Activated CD4-positive, alpha-beta T cell treated with anti-CD3 and anti-CD28 coated beads, Interleukin-2, amount 50 U/mL, for 1 hour (primary cell): ENCODE data around the gene RAC2.
"Not testable (repeated sequence)": the region's sequence is repeated elsewhere in the genome, so short reads cannot be mapped to it uniquely, and the experiment has no call there.

Experiments used
- DNase-seq: peaks from one replicate; pipeline ENCODE4 v3.0.0-alpha.2; 2020

Gene RAC2

DNA sequence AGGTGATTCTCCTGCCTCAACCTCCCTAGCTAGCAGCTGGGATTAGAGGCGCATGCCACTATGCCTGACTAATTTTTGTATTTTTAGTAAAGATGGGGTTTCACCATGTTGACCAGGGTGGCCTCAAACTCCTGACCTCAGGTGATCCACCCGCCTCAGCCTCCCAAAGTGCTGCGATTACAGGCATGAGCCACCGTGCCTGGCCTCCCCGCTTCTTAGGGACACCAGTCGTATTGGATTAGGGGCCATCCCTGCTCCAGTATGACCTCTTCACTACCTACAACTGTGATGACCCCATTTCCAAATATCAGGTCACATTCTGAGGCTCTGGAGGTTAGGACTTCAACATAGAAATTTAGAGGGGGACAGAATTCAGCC lies 42.6 kb downstream of the RAC2 start:
- not testable (repeated sequence) for DNase-seq

DNA sequence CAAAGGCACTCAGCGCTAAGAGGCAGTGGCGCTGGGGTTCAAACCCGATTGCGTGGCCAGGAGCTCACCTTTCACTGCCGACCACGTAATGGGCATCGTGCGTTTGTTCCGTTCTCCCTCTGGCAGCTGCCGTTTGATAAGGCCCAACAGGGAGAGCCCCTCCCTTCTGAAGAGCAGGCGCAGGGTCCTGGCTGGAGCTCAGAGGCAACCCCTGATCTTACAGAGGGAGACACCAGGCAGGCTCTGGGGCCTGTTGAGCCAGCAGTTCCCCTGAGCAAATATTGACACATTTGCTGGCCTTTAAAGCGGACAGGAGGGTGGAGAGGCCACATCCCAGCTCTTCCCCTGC lies 44.3 kb downstream of the RAC2 start:
- DNase-seq = no peak

DNA sequence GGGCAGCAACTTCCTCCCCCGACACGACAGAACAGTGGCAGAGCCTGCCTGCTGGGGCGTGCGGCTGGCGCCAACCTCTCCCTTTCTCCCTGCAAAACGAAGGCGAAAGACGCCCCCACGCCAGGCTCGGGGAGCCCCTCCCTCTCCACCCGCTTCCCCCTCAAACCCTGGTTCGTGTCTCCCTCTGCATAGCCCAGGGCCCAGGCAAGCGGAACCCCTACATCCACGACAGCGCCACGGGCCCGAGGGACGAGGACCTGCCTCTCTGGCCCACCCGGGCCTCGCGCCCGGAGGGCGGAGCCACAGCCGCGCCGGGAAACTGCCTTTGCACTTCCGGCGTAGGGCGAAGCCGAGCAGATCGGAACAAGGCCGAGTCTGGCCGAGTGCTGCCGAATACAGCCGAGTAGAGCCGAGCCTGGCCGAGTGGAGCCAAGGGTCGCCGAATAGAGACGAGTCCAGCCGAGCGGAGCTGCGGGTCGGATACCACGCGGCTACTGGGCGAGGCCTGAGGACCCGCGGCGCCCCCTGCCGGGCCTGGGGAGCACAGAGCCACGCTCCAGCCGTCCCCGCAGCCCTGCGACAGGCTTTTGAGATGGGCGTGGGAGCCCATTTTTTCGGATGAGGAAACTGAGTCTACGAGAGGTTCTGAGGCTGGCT lies 44.8 kb downstream of the RAC2 start:
- peak; percentile 99 for DNase-seq

- peak; percentile 92 for DNase-seq
These were observed 45.6 kb downstream of the RAC2 start for GRCh38 chr22:37198258-37199102.

DNA sequence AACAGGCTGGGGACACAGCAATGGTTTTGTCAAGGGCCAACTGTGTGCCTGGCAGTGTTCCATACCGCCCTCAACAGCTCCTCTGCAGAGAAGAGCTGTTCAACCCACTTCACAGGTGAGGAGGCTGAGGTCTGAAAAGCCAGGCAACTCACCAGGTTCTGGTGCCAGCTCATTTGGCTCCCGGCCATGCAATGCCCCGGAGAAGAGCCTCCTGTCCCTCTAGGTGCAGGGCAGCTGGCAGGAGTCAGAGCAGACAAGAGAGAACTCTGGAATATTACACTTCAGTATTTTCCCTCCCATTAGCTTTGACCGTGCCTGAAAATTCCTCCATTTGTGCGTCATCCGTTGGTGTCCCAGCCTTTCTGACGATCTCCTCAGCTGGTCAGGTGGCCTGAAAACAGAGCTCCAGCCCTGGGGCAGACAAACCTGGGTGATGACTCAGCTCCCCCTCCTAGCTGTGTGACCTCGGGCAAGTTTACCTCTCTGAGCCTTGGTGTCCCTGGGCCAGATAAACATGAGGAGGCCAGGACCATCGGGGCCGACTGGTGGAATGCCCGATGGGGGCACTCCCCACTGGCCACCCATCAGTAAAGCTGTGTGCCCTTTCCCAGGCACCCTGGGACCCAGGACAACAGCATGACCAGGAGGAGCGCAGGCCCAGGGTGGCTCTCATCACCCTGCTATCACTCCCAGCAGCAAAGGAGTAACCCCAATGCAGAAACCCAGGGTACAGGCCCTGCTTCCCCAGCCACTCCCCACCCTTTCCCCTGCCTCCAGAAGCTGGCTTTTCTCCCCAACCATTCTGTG lies 46.4 kb downstream of the RAC2 start:
- no peak for DNase-seq

- no peak for DNase-seq
These were observed 47.3 kb downstream of the RAC2 start for GRCh38 chr22:37196539-37197450.

DNA sequence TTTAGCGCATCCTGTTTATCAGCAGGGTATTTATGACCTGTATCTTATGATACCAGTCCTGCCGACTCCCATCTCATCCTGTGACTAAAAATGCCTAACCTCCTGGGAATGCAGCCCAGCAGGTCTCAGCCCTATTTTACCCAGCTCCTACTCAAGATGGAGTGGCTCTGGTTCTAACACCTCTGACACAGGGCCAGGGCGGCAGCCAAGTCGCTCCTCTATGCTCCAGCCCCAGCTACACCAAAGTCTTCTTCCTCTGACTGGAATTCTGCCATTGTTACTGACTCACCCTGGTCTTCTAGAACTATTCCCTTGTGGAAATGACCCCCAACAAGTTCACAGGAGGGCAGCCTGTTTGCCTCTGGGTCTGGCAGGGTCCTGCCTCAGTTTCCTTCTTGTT lies 48.1 kb downstream of the RAC2 start:
- no peak for DNase-seq

DNA sequence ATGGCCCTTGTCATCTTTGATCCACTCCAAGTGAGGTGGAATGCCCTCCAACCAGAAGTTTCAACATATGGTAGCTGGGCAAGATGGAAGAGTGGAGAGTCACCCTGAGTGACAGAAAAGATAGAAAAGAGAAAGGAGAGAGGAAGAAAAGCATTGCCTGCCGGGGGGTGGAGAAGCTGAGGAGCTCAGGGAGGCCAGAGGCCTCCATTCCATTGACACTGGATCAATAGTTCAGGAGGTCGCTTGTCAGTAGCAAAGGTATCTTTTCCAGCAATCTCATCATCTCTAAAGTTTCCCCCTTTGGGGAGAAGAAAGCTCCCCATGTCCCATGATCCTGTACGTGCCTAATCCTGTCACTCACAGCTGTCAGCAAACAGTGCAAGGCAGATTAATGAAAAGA lies 49.3 kb downstream of the RAC2 start:
- DNase-seq = no peak

- no peak for DNase-seq
These were observed 50.4 kb downstream of the RAC2 start for GRCh38 chr22:37193629-37194191.

GRCh38 chr22:37192741-37193140 lies 51.3 kb downstream of the RAC2 start:
- DNase-seq = no peak

GRCh38 chr22:37192204-37192603 lies 51.9 kb downstream of the RAC2 start:
- DNase-seq = no peak

- no peak for DNase-seq
These were observed 53.7 kb downstream of the RAC2 start for GRCh38 chr22:37190262-37190780.

GRCh38 chr22:37188901-37189466 lies 55.1 kb downstream of the RAC2 start:
- DNase-seq = no peak

DNA sequence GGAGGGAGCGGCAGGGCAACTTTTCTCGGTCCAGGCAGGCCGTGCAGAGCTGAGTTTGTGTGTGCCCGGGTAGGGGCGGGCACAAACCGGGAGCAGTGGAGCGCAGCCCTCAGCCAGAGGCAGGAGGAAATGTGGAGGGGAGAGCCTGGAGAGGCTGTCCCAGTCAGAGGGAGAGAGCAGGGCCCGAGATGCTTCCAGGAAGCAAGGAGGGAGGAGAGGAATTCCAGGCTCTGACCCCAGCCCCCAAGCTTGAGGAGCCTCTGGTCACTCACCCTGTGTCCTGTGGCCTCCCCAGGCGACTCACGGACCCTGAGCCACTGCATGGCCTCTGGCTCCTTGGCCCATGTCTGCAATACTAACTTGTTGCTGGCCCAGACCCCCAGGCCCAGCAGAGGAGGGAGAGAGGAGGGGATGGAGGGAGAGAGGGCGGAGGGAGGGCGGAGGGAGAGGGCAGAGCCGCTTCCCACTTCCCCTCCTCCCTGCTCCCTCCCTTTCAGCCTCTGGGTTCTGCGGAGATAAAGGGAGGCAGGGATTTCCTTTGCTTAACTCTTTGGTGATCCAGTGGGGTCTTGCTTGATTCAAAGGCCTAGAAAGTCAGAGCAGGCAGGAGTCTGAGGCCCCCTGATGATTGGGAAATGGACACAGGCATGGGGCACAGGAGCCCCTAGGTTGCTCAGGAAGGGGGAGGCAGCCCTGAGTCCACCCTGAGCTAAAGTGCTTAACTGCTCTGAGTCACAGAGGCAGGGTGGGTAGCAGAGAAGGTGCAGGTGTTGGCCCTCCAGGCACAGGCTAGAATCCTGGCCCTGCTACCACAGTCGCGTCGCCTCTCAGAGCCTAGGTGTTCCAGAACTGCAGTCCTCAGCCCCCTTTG lies 55.9 kb downstream of the RAC2 start, which contains the start of gene C1QTNF6:
Gene C1QTNF6 (minus strand): TSS at position 357 of the 871 bp plus-strand sequence. CDS start 34 bp downstream, at position 323.
- no peak for DNase-seq

DNA sequence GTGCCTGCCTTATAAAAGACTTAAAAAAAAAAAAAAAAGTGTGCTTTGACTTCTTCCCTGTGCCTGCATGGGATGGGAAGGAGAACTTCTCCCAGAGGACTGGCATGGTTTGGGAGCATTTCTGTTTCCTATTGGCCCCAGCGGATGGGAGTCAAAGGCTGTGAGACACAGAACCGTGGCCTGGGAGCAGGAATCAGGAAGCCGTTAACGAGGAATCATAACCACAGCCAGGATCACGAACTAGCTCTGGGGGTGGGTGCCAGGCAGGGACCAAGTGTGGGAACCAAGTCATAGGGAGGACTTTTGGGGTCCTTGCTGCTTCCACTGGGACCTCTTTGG lies 56.5 kb downstream of the RAC2 start:
- no peak for DNase-seq

GRCh38 chr22:37186997-37187522 lies 57.0 kb downstream of the RAC2 start:
- no peak for DNase-seq

DNA sequence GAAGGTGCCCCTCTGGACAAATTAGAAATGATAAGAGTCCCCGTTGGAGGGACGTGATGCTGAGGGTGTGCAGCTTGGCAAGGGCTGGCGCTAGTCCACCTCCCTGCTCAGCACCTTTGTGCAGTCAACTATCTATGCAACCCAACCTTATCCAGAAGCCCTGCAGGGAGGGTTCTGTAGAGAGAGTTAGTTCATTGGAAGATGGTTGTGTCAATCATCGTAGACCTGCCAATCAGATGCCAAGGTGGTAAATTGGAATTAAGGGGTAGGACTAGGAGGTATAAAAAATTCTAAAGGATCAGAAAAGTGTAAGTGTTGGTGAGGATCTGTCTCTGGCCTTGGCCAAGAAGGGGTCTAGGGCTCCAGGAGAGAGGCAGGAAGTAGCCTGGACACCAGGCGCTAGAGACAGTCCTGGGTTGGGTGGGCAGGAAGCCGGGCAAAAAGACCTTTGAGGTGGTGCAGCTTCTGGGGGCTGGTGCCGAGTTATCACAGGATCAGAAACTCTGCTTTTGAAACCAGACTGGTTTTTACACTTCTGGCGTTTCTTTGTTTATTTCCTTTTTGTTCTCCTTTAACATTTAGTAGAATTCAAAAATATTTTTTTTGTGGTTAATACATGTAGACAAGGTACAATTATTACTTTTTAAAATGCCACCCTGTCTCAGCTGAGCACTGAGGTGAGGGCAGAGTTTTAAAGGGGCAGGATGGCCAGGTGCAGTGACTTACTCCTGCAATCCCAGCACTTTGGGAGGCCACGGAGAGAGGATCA lies 57.7 kb downstream of the RAC2 start:
- DNase-seq = no peak

GRCh38 chr22:37185646-37186227 lies 58.3 kb downstream of the RAC2 start:
- no peak for DNase-seq
